H9 (cell line): ENCODE results near the gene CARD11. TPM values are rescaled to one million over a fixed set of nuclear protein-coding genes. Genes with fewer than 3 reads are reported as not detected.

Source experiments
- DNase-seq: peaks from one replicate; pipeline ENCODE4 v3.0.0-alpha.2; 2017
- H2AFZ ChIP-seq: one replicate; pipeline ENCODE4 v1.6.1; 2013; ENCODE audit warnings: mild to moderate bottlenecking, low read length, control low read depth, moderate library complexity
- H2AK5ac ChIP-seq: 2 replicates; pipeline ENCODE4 v1.6.1; 2013; ENCODE audit warnings: low read length, control low read depth, mixed read lengths; ENCODE audit not compliant: insufficient read length
- H2BK120ac ChIP-seq: one replicate; pipeline ENCODE4 v1.6.1; 2013; ENCODE audit warnings: low read depth, mild to moderate bottlenecking, low read length, control low read depth, inconsistent platforms; ENCODE audit not compliant: poor library complexity, severe bottlenecking
- H2BK12ac ChIP-seq: 2 replicates; pipeline ENCODE4 v1.6.1; 2013; ENCODE audit warnings: low read length, control low read depth, mixed read lengths, low read depth; ENCODE audit not compliant: insufficient read length
- H2BK15ac ChIP-seq: 2 replicates; pipeline ENCODE4 v1.6.1; 2013; ENCODE audit warnings: low read depth, low read length, control low read depth
- H2BK20ac ChIP-seq: one replicate; pipeline ENCODE4 v1.6.1; 2013; ENCODE audit warnings: low read depth, mild to moderate bottlenecking, low read length, control low read depth, inconsistent platforms; ENCODE audit not compliant: poor library complexity, severe bottlenecking
- H2BK5ac ChIP-seq: 2 replicates; pipeline ENCODE4 v1.6.1; 2013; ENCODE audit warnings: low read length, control low read depth, mixed read lengths; ENCODE audit not compliant: insufficient read length
- H3K14ac ChIP-seq: 2 replicates; pipeline ENCODE4 v1.6.1; 2013; ENCODE audit warnings: low read length, control low read depth; ENCODE audit not compliant: insufficient read depth
- H3K18ac ChIP-seq: 2 replicates; pipeline ENCODE4 v1.6.1; 2013; ENCODE audit warnings: low read depth, mild to moderate bottlenecking, mixed read lengths, low read length, control low read depth; ENCODE audit not compliant: insufficient read length
- H3K23ac ChIP-seq: 2 replicates; pipeline ENCODE4 v1.6.1; 2013; ENCODE audit warnings: low read length, control low read depth, mixed read lengths, low read depth; ENCODE audit not compliant: insufficient read length
- H3K23me2 ChIP-seq: 2 replicates; pipeline ENCODE4 v1.6.1; 2013; ENCODE audit warnings: low read depth, mild to moderate bottlenecking, mixed read lengths, low read length, control low read depth; ENCODE audit not compliant: insufficient read length, poor library complexity, severe bottlenecking
- H3K27ac ChIP-seq: 2 replicates; pipeline ENCODE4 v1.5.1; 2013; ENCODE audit warnings: low read length, control low read depth, mixed read lengths, low read depth; ENCODE audit not compliant: insufficient read length
- H3K27me3 ChIP-seq: 2 replicates; pipeline ENCODE4 v1.6.1; 2013; ENCODE audit warnings: low read length, control low read depth, inconsistent platforms; ENCODE audit not compliant: insufficient read depth
- H3K4ac ChIP-seq: 2 replicates; pipeline ENCODE4 v1.6.1; 2013; ENCODE audit warnings: low read depth, mild to moderate bottlenecking, control low read depth, inconsistent platforms, low read length, moderate library complexity
- H3K4me1 ChIP-seq: 2 replicates; pipeline ENCODE4 v1.6.1; 2013; ENCODE audit warnings: low read length, control low read depth, inconsistent platforms; ENCODE audit not compliant: insufficient read depth
- H3K4me2 ChIP-seq: 2 replicates; pipeline ENCODE4 v1.6.1; 2013; ENCODE audit warnings: low read length, control low read depth, mixed read lengths; ENCODE audit not compliant: insufficient read length, insufficient read depth
- H3K56ac ChIP-seq: 2 replicates; pipeline ENCODE4 v1.6.1; 2013; ENCODE audit warnings: low read depth, mild to moderate bottlenecking, mixed read lengths, low read length, control low read depth; ENCODE audit not compliant: insufficient read length
- H3K79me1 ChIP-seq: 2 replicates; pipeline ENCODE4 v1.6.1; 2013; ENCODE audit warnings: low read depth, mild to moderate bottlenecking, moderate library complexity, low read length, control low read depth, inconsistent platforms; ENCODE audit not compliant: insufficient read depth, poor library complexity, severe bottlenecking
- H3K79me2 ChIP-seq: 2 replicates; pipeline ENCODE4 v1.6.1; 2013; ENCODE audit warnings: low read length, control low read depth, inconsistent platforms; ENCODE audit not compliant: insufficient read depth
- H3K9ac ChIP-seq: 2 replicates; pipeline ENCODE4 v1.6.1; 2013; ENCODE audit warnings: low read length, control low read depth, mixed read lengths; ENCODE audit not compliant: insufficient read length; ENCODE audit errors: extremely low read depth
- H3K9me3 ChIP-seq: one replicate; pipeline ENCODE4 v1.6.1; 2013; ENCODE audit warnings: low read depth, low read length, inconsistent platforms; ENCODE audit not compliant: control insufficient read depth
- H3T11ph ChIP-seq: one replicate; pipeline ENCODE4 v1.6.1; 2013; ENCODE audit warnings: mild to moderate bottlenecking, low read length, control low read depth, inconsistent platforms
- H4K20me1 ChIP-seq: one replicate; pipeline ENCODE4 v1.6.1; 2013; ENCODE audit not compliant: control insufficient read depth, insufficient read length, insufficient read depth
- H4K5ac ChIP-seq: 2 replicates; pipeline ENCODE4 v1.6.1; 2013; ENCODE audit warnings: low read depth, mild to moderate bottlenecking, mixed read lengths, low read length, control low read depth; ENCODE audit not compliant: insufficient read length
- H4K8ac ChIP-seq: replicated peaks from 2 replicates; pipeline ENCODE4 v1.6.1; 2013; ENCODE audit warnings: low read length, control low read depth, mixed read lengths, low read depth; ENCODE audit not compliant: insufficient read length
- H4K91ac ChIP-seq: 2 replicates; pipeline ENCODE4 v1.6.1; 2013; ENCODE audit warnings: low read depth, mild to moderate bottlenecking, moderate library complexity, mixed read lengths, low read length, control low read depth; ENCODE audit not compliant: insufficient read length
- H3K27ac Mint-ChIP-seq, 3 experiments: 2 replicates in 2 of 3; 3 replicates in 1 of 3; pipeline ENCODE4 v1.8.0; 2020 to 2021; ENCODE audit warnings: mixed read lengths in 3 of 3, mild to moderate bottlenecking in 1 of 3, moderate library complexity in 1 of 3
- H3K27me3 Mint-ChIP-seq: 2 replicates; pipeline ENCODE4 v1.8.0; 2021; ENCODE audit warnings: low read depth, mild to moderate bottlenecking, moderate library complexity, mixed read lengths
- H3K36me3 Mint-ChIP-seq, 3 experiments: 2 replicates in 2 of 3; 3 replicates in 1 of 3; pipeline ENCODE4 v1.8.0; 2020 to 2021; ENCODE audit warnings: low read depth in 3 of 3, mixed read lengths in 3 of 3; ENCODE audit not compliant: insufficient read depth in 1 of 3
- H3K4me1 Mint-ChIP-seq, 2 experiments: 2 replicates each; pipeline ENCODE4 v1.8.0; 2020; ENCODE audit warnings: mixed read lengths in 2 of 2
- H3K4me3 Mint-ChIP-seq, 2 experiments: 2 replicates in 1 of 2; 3 replicates in 1 of 2; pipeline ENCODE4 v1.8.0; 2020 to 2021; ENCODE audit warnings: mild to moderate bottlenecking in 2 of 2, mixed read lengths in 2 of 2, moderate library complexity in 1 of 2
- H3K9me3 Mint-ChIP-seq, 2 experiments: 2 replicates in 1 of 2; 3 replicates in 1 of 2; pipeline ENCODE4 v1.8.0; 2020; ENCODE audit warnings: mild to moderate bottlenecking in 2 of 2, mixed read lengths in 2 of 2, moderate library complexity in 1 of 2
- CTCF ChIP-seq: fragments of 200-600 bp; sonication (generic); conservative IDR thresholded peaks from 3 replicates; pipeline ENCODE4 v1.8.0; 2021; ENCODE audit warnings: antibody characterized with exemption, mild to moderate bottlenecking
- WGBS: extraction: QIAGEN DNeasy Blood & Tissue Kit; methylation state at CpG from one replicate; pipeline ENCODE4 v1.1.7; 2013; ENCODE audit warnings: missing lambda C conversion rate, low lambda C conversion rate, mixed read lengths; ENCODE audit not compliant: insufficient read length; ENCODE audit errors: extremely low coverage; 5-methylcytosine and 5-hydroxymethylcytosine counted together
- total RNA-seq: library from RNA; stranded (reverse); gene quantifications from 2 replicates; pipeline ENCODE4 v1.2.1, GENCODE V29; 2021

The CARD11 gene
- total RNA-seq, 1 experiment from 2014 or later, result 20.0 TPM

GRCh38 chr7:2932402-2933251 lies 111.0 kb downstream of the CARD11 start:
- Histone ChIP-seq H3K27ac (no peak overlapping the region), H3K4me2 (no peak overlapping the region), H3K18ac (no peak overlapping the region), H3K27me3 (no peaks in the 10 kb centered on the region), H3K79me2 (no peaks in the 10 kb centered on the region), H2AK5ac (no peak overlapping the region), H3K14ac (no peak overlapping the region), H2BK20ac (no peak overlapping the region), H3K9me3 (no peaks in the 10 kb centered on the region), H3K79me1 (no peaks in the 10 kb centered on the region), H2BK5ac (no peak overlapping the region), H3K23me2 (no peaks in the 10 kb centered on the region), H3K9ac (no peak overlapping the region), H4K8ac (no peak overlapping the region), H2BK12ac (no peak overlapping the region), H4K5ac (no peak overlapping the region), H3T11ph (no peak overlapping the region), H2AFZ (no peak overlapping the region), H2BK120ac (no peak overlapping the region), H2BK15ac (no peak overlapping the region), H3K56ac (no peak overlapping the region), H4K20me1 (no peaks in the 10 kb centered on the region), H3K23ac (no peak overlapping the region), H3K4me1 (no peaks in the 10 kb centered on the region), H3K4ac (no peak overlapping the region), H4K91ac (no peak overlapping the region)
- H3K27me3 Mint-ChIP-seq, result no peaks in the 10 kb centered on the region
- peak overlapping the region in 2 of 3 experiments; percentile 28 to 51; a peak in 2 of 7 replicates for H3K27ac Mint-ChIP-seq
- peak; percentile 24 for DNase-seq
- WGBS, result no CpG with 5 or more reads among the region's 33 CpGs
- H3K9me3 Mint-ChIP-seq, result no peaks in the 10 kb centered on the region
- no peak overlapping the region for H3K4me3 Mint-ChIP-seq
- H3K4me1 Mint-ChIP-seq, result no peaks in the 10 kb centered on the region
- peaks cover 0 to 8% (median 0%) of the 10 kb centered on the region in 3 experiments; a peak in 2 of 7 replicates for H3K36me3 Mint-ChIP-seq
- no peak for TF ChIP-seq CTCF
